Measurements from ENCODE around the gene ZMYM4.
"Not testable (repeated sequence)": the region's sequence is repeated elsewhere in the genome, so short reads cannot be mapped to it uniquely, and the experiment has no call there.

ZMYM4 gene

DNA sequence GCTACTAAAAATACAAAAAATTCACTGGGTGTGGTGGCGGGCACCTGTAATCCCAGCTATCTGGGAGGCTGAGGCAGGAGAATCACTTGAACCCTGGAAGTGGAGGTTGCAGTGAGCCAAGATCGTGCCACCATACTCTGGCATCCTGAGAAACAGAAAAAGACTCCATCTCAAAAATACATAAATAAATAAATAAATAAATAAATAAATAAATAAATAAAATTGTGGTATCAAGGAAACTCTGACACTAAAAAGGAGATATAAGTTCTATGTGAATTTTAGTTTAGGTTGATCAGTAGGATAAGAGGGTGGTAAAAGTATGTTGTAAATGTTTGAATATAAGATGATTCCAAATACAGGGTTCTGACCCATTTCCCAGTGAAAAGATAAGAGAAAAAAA is 63.1 kb downstream of the ZMYM4 start:
- DNase-seq, result not testable (repeated sequence)

GRCh38 chr1:35334485-35334884 is 66.0 kb downstream of the ZMYM4 start:
- no peak for DNase-seq

- DNase-seq, result no peak
Observed at GRCh38 chr1:35340519-35340918, 72.0 kb downstream of the ZMYM4 start.

DNA sequence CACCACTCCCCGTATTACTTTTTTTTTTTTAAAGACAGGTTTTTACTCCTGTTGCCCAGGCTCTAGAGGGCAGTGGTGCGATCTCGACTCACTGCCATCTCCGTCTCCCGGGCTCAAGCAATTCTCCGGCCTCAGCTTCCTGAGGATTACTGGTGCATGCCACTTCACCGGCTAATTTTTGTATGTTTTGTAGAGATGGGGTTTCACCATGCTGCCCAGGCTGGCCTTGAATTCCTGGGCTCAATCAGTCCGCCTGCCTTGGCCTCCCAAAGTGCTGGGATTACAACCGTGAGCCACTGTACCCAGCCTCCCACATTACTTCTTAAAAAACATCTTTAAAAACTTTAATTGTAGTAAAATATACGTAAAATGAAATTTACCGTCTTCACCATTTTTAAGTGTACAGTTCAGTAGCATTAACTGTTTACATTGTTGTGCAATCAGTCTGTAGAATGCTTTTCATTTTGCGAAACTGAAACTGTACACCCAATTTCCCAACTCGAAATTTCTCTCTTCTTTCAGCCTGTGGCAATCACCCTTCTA is 77.0 kb downstream of the ZMYM4 start:
- no peak for DNase-seq

GRCh38 chr1:35350872-35351271 is 82.4 kb downstream of the ZMYM4 start:
- DNase-seq, result no peak

DNA sequence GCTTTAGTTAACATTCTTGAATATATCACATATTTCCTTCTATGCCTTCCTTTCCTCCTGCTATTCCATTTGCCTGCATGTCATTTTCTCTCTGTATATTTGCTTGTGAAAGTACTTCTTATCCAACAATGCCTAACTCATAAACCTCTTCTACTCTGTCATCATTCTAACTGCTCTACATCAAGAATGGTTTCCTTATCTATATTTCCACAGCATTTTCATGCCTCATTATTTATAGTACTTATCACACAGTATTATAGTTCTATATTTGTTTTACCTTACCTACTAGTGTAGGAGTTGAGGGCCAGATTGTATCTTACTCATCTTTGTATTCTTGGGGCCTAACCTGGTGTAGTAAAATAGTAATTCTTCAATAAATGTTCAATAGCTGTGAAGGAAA is 91.5 kb downstream of the ZMYM4 start:
- no peak for DNase-seq

DNA sequence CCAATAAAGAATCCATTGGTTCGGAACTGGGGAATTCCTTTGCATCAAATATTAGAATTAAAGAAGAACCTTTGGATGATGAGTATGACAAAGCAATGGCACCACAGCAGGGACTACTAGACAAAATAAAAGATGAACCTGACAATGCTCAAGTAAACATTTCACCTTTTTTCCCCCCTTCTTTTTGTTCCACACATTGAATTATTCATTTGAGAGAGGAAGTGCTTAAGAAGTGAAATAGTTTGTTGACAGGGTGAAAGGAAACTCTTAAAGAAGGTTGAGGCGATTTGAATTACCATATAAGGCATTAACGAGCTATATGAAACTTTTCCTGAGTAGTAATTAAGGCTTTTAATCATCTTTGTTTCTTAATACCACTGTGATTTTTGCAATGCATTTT is 93.1 kb downstream of the ZMYM4 start:
- no peak for DNase-seq

GRCh38 chr1:35364741-35365140 is 96.2 kb downstream of the ZMYM4 start:
- no peak for DNase-seq

GRCh38 chr1:35367914-35368313 is 99.4 kb downstream of the ZMYM4 start:
- no peak for DNase-seq

GRCh38 chr1:35369922-35370671 is 101.6 kb downstream of the ZMYM4 start:
- DNase-seq, result peak; percentile 64

GRCh38 chr1:35371506-35371905 is 103.0 kb downstream of the ZMYM4 start:
- peak; percentile 57 for DNase-seq

GRCh38 chr1:35377555-35377954 is 109.0 kb downstream of the ZMYM4 start:
- no peak for DNase-seq

- no peak for DNase-seq
Observed at GRCh38 chr1:35379317-35380000, 111.0 kb downstream of the ZMYM4 start.

GRCh38 chr1:35380111-35380510 is 111.6 kb downstream of the ZMYM4 start:
- not testable (repeated sequence) for DNase-seq

DNA sequence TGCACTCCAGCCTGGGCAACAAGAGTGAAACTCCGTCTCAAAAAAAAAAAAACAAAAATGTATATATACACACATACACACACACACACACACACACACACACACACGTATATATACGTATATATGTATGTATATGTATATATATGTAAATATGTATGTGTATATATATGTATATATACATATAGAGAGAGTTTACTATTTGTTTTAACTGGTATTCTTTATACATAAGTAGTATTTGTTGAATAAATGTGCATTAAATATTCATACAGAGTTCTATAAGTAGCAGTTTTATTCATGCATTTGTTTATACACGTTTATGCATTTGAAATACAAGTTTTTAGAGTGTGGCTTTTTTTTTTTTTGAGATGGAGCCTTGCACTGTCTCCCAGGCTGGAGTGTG is 113.6 kb downstream of the ZMYM4 start:
- DNase-seq, result no peak

DNA sequence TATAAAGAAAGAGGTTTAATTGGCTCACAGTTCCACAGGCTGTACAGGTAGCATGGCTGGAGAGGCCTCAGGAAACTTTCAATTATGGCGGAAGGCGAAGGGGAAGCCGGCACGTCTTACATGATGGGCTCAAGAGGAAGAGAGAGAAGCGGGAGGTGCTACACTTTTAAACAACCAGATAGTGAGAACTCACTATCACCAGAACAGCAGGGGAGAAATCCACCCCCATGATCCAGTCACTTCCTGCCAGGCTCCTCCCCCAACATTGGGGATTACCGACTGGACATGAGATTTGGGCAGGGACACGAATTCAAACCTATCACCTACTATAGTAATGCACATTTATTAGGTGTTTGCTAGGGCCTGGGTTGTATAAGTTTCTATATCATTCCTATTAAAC is 117.8 kb downstream of the ZMYM4 start:
- no peak for DNase-seq

DNA sequence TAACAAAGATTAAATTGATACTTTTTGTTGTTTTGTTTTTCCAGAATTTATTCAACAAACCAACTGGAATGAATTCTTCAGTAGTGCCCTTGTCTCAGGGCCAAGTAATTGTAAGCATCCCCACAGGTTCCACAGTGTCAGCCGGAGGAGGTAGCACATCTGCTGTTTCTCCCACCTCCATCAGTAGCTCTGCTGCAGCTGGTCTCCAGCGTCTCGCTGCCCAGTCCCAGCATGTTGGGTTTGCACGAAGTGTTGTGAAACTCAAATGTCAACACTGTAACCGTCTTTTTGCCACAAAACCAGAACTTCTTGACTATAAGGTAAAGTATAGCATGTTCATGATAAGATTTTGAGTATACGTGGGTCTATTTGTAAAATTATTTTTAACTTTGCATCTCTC is 118.5 kb downstream of the ZMYM4 start:
- DNase-seq, result no peak

DNA sequence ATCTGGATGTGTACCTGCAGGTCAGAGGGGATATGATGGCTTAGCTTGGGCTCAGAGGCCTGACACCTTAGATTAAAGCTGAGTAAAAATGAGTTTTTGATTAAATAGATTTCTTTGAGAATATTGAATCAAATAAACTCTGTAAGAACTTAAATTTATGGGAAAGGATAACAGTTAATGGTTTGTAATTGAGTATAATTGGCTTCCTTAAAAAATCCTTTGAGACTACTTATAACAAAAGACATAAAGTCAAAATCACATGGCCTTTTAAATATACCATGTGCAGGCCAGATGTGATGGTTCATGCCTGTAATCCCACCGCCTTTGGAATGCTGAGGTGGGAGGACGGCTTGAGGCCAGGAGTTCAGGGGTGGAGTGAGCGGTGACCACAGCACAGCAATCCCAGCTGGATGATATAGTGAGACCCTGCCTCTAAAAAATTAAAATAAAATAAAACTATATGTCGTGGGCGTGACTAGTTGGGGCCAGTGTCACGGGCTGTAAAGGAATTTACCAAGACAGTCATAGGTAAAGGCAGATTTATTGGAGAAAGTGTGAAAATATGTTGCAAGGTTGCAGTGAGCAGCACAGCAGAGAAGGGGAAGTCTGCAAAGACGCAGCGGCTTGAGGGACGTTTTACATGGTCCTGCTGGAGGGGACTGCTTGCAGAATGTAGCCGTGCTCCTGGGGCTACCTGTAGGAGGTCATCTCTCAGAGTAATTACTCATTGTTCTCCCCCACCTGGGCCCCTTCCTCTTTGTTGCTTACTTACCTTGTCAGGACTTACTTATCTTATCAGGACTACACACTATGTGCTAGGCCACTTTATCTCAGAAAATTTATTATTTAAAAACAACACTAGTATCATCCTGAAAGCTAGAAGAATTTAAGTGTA is 122.3 kb downstream of the ZMYM4 start:
- no peak for DNase-seq

- DNase-seq, result no peak
Observed at GRCh38 chr1:35394386-35394785, 125.9 kb downstream of the ZMYM4 start.

DNA sequence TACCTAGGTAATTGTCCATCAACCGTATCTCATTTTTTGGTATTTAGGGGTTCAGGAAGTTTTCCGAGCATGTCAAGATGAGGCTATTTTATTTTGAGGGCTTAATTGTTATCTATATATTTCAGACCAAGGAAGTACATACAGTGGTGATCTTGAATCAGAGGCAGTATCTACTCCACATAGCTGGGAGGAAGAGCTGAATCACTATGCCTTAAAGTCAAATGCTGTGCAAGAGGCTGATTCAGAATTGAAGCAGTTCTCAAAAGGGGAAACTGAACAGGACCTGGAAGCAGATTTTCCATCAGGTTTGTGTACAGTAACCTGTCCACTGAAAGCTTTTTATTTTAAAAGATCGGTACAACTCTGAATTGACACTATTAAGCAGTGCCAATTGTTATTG is 130.2 kb downstream of the ZMYM4 start:
- DNase-seq, result peak; percentile 13

- no peak for DNase-seq
Observed at GRCh38 chr1:35401049-35401448, 132.5 kb downstream of the ZMYM4 start.

DNA sequence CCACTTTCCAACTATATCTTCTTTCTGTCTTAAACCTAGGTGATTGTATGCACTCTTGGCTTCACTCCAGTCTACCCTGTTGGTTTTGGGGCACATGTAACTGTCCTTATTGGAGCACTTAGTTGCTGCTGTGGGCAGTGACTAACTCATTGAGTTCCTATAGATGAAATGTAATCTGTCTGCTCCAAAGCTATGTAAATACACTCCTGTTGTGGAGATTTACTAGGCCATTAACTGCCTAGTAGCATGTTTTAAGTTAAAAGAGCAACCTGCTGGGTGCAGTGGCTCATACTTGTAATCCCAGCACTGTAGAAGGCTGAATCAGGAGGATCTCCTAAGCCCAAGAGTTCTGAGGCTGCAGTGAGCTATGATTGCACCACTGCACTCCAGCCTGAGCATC is 137.6 kb downstream of the ZMYM4 start:
- no peak for DNase-seq

DNA sequence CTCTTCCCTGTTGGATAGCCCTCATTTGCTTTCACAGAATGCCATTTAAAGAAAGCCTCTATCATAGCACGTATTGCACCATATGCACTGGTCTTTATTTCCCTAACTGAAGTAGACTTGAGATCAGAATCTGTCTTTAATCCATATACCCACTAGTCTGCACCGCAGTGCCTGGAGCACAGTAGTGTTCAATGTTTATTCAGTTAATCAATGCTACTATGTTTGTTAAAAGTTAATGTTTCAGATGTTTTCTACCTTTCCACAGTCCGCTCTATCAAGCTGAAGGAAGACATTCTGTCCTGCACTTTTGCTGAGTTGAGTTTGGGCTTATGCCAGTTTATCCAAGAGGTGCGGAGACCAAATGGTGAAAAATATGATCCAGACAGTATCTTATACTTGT is 139.2 kb downstream of the ZMYM4 start:
- no peak for DNase-seq
